ENCODE data around the gene NSUN7. TPM values are rescaled to one million over a fixed set of nuclear protein-coding genes. Genes with fewer than 3 reads are reported as not detected.

The NSUN7 gene
- total RNA-seq, 2 experiments from 2014 or later = 0.16 to 0.23 TPM

- H3K27me3 Mint-ChIP-seq = no peaks in the 10 kb centered on the region
- H3K4me1 Mint-ChIP-seq = peaks cover 15% of the 10 kb centered on the region
- intact Hi-C loops (cut with DNase I, micrococcal nuclease) = loop anchor here (1.0 to 5.0 kb wide), 11 partner anchors 18 to 664 kb away; partner anchors contain the start of gene N4BP2 (in 1 of the 2)
- H3K9me3 Mint-ChIP-seq (ENCODE audit: low read depth) = no peaks in the 10 kb centered on the region
- ATAC-seq (no peak), DNase-seq (no peak)
- H3K4me3 Mint-ChIP-seq = no peak overlapping the region
- H3K27ac Mint-ChIP-seq = peak overlapping the region; percentile 1
- H3K36me3 Mint-ChIP-seq (ENCODE audit: low read depth) = no peaks in the 10 kb centered on the region
- CTCF ChIA-PET = interaction anchor here (0.6 to 3.6 kb wide), 3 partner anchors 18 to 556 kb away, joined by 4 to 15 read pairs (median 4); no protein-coding TSS in a partner anchor
- POLR2A ChIA-PET = no interaction called here
Observed at GRCh38 chr4:40720916-40721315, 28.8 kb upstream of the NSUN7 start.

GRCh38 chr4:40721730-40722171, 28.0 kb upstream of the NSUN7 start:
- ChIA-PET CTCF (interaction anchor here (1.2 kb wide), 1 partner anchor 169 kb away, joined by 4 read pairs; no protein-coding TSS in a partner anchor), POLR2A (no interaction called here)
- H3K9me3 Mint-ChIP-seq (ENCODE audit: low read depth) = no peaks in the 10 kb centered on the region
- intact Hi-C loops (cut with DNase I, micrococcal nuclease) = loop anchor here (1.0 to 5.0 kb wide), 15 partner anchors 19 to 664 kb away; partner anchors contain the start of gene N4BP2 (in 1 of the 2)
- H3K4me1 Mint-ChIP-seq = peaks cover 15% of the 10 kb centered on the region
- H3K4me3 Mint-ChIP-seq = no peak overlapping the region
- DNase-seq = peak; percentile 38
- H3K27ac Mint-ChIP-seq = no peak overlapping the region
- H3K36me3 Mint-ChIP-seq (ENCODE audit: low read depth) = no peaks in the 10 kb centered on the region
- no peaks in the 10 kb centered on the region for H3K27me3 Mint-ChIP-seq
- peak; percentile 59 for ATAC-seq

- intact Hi-C loops (cut with DNase I, micrococcal nuclease) = loop anchor here (1.0 to 5.0 kb wide), 10 partner anchors 20 to 665 kb away; partner anchors contain the start of gene N4BP2 (in 1 of the 2)
- H3K36me3 Mint-ChIP-seq (ENCODE audit: low read depth) = no peaks in the 10 kb centered on the region
- H3K27me3 Mint-ChIP-seq = no peaks in the 10 kb centered on the region
- CTCF ChIA-PET = no interaction called here
- POLR2A ChIA-PET = interaction anchor here (0.6 kb wide), 1 partner anchor 62 kb away, joined by 3 read pairs; no protein-coding TSS in a partner anchor
- ATAC-seq (peak; percentile 37), DNase-seq (peak; percentile 39)
- H3K4me3 Mint-ChIP-seq = no peak overlapping the region
- peaks cover 15% of the 10 kb centered on the region for H3K4me1 Mint-ChIP-seq
- H3K27ac Mint-ChIP-seq = no peak overlapping the region
- no peaks in the 10 kb centered on the region for H3K9me3 Mint-ChIP-seq (ENCODE audit: low read depth)
Observed at GRCh38 chr4:40722576-40723161, 27.1 kb upstream of the NSUN7 start.

- no peak overlapping the region for H3K4me3 Mint-ChIP-seq
- CTCF ChIA-PET = interaction anchor here (0.6 kb wide), 1 partner anchor 10 kb away, joined by 3 read pairs; no protein-coding TSS in a partner anchor
- H3K27ac Mint-ChIP-seq = peak overlapping the region; percentile 17
Observed at GRCh38 chr4:40723728-40724127, 26.0 kb upstream of the NSUN7 start.

GRCh38 chr4:40728333-40728732, 21.4 kb upstream of the NSUN7 start:
- Mint-ChIP-seq H3K4me3 (no peak overlapping the region), H3K36me3 (ENCODE audit: low read depth) (no peaks in the 10 kb centered on the region), H3K27ac (no peak overlapping the region), H3K27me3 (peaks cover 5% of the 10 kb centered on the region), H3K9me3 (ENCODE audit: low read depth) (no peaks in the 10 kb centered on the region), H3K4me1 (peaks cover 15% of the 10 kb centered on the region)
- no peak for ATAC-seq
- intact Hi-C loops (cut with DNase I, micrococcal nuclease) = no loop called here
- POLR2A ChIA-PET = no interaction called here
- CTCF ChIA-PET = interaction anchor here (1.1 kb wide), 1 partner anchor 26 kb away, joined by 3 read pairs; no protein-coding TSS in a partner anchor
- DNase-seq = no peak

More at GRCh38 chr4:40723728-40724127, 26.0 kb upstream of the NSUN7 start:
- Mint-ChIP-seq H3K4me1 (peaks cover 14% of the 10 kb centered on the region), H3K9me3 (ENCODE audit: low read depth) (no peaks in the 10 kb centered on the region), H3K27me3 (peaks cover 2% of the 10 kb centered on the region), H3K36me3 (ENCODE audit: low read depth) (no peaks in the 10 kb centered on the region)
- POLR2A ChIA-PET = no interaction called here
- DNase-seq = no peak
- ATAC-seq = no peak
- intact Hi-C loops (cut with DNase I, micrococcal nuclease) = loop anchor here (2.0 to 5.0 kb wide), 7 partner anchors 51 to 666 kb away; partner anchors contain the start of gene N4BP2 (in 1 of the 2)

- ATAC-seq (no peak), DNase-seq (no peak)
- H3K9me3 Mint-ChIP-seq (ENCODE audit: low read depth) = no peaks in the 10 kb centered on the region
- H3K4me1 Mint-ChIP-seq = peaks cover 8% of the 10 kb centered on the region
- peaks cover 9% of the 10 kb centered on the region for H3K27me3 Mint-ChIP-seq
- POLR2A ChIA-PET = no interaction called here
- CTCF ChIA-PET = no interaction called here
- intact Hi-C loops (cut with DNase I, micrococcal nuclease) = no loop called here
- H3K4me3 Mint-ChIP-seq = no peak overlapping the region
- H3K36me3 Mint-ChIP-seq (ENCODE audit: low read depth) = no peaks in the 10 kb centered on the region
- H3K27ac Mint-ChIP-seq = no peak overlapping the region
Observed at GRCh38 chr4:40729555-40729954, 20.2 kb upstream of the NSUN7 start.

GRCh38 chr4:40730091-40730679, 19.6 kb upstream of the NSUN7 start:
- intact Hi-C loops (cut with DNase I, micrococcal nuclease) = no loop called here
- H3K27ac Mint-ChIP-seq = no peak overlapping the region
- POLR2A ChIA-PET = no interaction called here
- DNase-seq (no peak), ATAC-seq (no peak)
- peaks cover 8% of the 10 kb centered on the region for H3K4me1 Mint-ChIP-seq
- H3K9me3 Mint-ChIP-seq (ENCODE audit: low read depth) = no peaks in the 10 kb centered on the region
- H3K36me3 Mint-ChIP-seq (ENCODE audit: low read depth) = no peaks in the 10 kb centered on the region
- peaks cover 9% of the 10 kb centered on the region for H3K27me3 Mint-ChIP-seq
- CTCF ChIA-PET = no interaction called here
- H3K4me3 Mint-ChIP-seq = no peak overlapping the region

- Mint-ChIP-seq H3K9me3 (ENCODE audit: low read depth) (no peaks in the 10 kb centered on the region), H3K4me1 (peaks cover 8% of the 10 kb centered on the region), H3K4me3 (no peak overlapping the region), H3K27ac (no peak overlapping the region), H3K36me3 (ENCODE audit: low read depth) (no peaks in the 10 kb centered on the region), H3K27me3 (peaks cover 9% of the 10 kb centered on the region)
- DNase-seq (no peak), ATAC-seq (no peak)
- ChIA-PET CTCF (interaction anchor here (1.0 to 1.2 kb wide), 2 partner anchors 14 to 110 kb away, joined by 3 to 4 read pairs; no protein-coding TSS in a partner anchor), POLR2A (no interaction called here)
- intact Hi-C loops (cut with DNase I, micrococcal nuclease) = no loop called here
Observed at GRCh38 chr4:40731361-40731760, 18.4 kb upstream of the NSUN7 start.

- Mint-ChIP-seq H3K9me3 (ENCODE audit: low read depth) (no peaks in the 10 kb centered on the region), H3K36me3 (ENCODE audit: low read depth) (no peaks in the 10 kb centered on the region), H3K4me1 (peaks cover 8% of the 10 kb centered on the region), H3K27me3 (peaks cover 9% of the 10 kb centered on the region), H3K4me3 (no peak overlapping the region), H3K27ac (no peak overlapping the region)
- POLR2A ChIA-PET = interaction anchor here (0.6 kb wide), 2 partner anchors 63 to 673 kb away, joined by 6 read pairs; no protein-coding TSS in a partner anchor
- DNase-seq (peak; percentile 13), ATAC-seq (peak; percentile 57)
- intact Hi-C loops (cut with DNase I, micrococcal nuclease) = no loop called here
- CTCF ChIA-PET = interaction anchor here (1.0 to 1.2 kb wide), 2 partner anchors 14 to 109 kb away, joined by 3 to 4 read pairs; no protein-coding TSS in a partner anchor
Observed at GRCh38 chr4:40731792-40732245, 17.9 kb upstream of the NSUN7 start.

- intact Hi-C loops (cut with DNase I, micrococcal nuclease) = no loop called here
- H3K4me1 Mint-ChIP-seq = peaks cover 8% of the 10 kb centered on the region
- ATAC-seq (no peak), DNase-seq (no peak)
- no peaks in the 10 kb centered on the region for H3K36me3 Mint-ChIP-seq (ENCODE audit: low read depth)
- no peaks in the 10 kb centered on the region for H3K9me3 Mint-ChIP-seq (ENCODE audit: low read depth)
- ChIA-PET CTCF (interaction anchor here (0.6 to 4.2 kb wide), 4 partner anchors 8 to 163 kb away, joined by 3 to 13 read pairs (median 4); no protein-coding TSS in a partner anchor), POLR2A (no interaction called here)
- no peak overlapping the region for H3K4me3 Mint-ChIP-seq
- H3K27ac Mint-ChIP-seq = no peak overlapping the region
- H3K27me3 Mint-ChIP-seq = peaks cover 9% of the 10 kb centered on the region
Observed at GRCh38 chr4:40733752-40734151, 16.0 kb upstream of the NSUN7 start.

- Mint-ChIP-seq H3K4me3 (no peak overlapping the region), H3K36me3 (ENCODE audit: low read depth) (no peaks in the 10 kb centered on the region), H3K27ac (no peak overlapping the region), H3K27me3 (peaks cover 8% of the 10 kb centered on the region), H3K4me1 (peaks cover 8% of the 10 kb centered on the region), H3K9me3 (ENCODE audit: low read depth) (no peaks in the 10 kb centered on the region)
- intact Hi-C loops (cut with DNase I, micrococcal nuclease) = no loop called here
- DNase-seq (no peak), ATAC-seq (no peak)
- ChIA-PET CTCF (interaction anchor here (0.6 to 4.2 kb wide), 6 partner anchors 9 to 190 kb away, joined by 3 to 13 read pairs (median 3); no protein-coding TSS in a partner anchor), POLR2A (no interaction called here)
Observed at GRCh38 chr4:40734497-40734896, 15.3 kb upstream of the NSUN7 start.
